ENCODE data around the gene IL22RA2.

Gene IL22RA2

GRCh38 chr6:137166247-137167098 is 7.0 kb downstream of the IL22RA2 start:
- no peak for DNase-seq

- no peak for DNase-seq
Measured at GRCh38 chr6:137165375-137166246, 7.8 kb downstream of the IL22RA2 start.

DNA sequence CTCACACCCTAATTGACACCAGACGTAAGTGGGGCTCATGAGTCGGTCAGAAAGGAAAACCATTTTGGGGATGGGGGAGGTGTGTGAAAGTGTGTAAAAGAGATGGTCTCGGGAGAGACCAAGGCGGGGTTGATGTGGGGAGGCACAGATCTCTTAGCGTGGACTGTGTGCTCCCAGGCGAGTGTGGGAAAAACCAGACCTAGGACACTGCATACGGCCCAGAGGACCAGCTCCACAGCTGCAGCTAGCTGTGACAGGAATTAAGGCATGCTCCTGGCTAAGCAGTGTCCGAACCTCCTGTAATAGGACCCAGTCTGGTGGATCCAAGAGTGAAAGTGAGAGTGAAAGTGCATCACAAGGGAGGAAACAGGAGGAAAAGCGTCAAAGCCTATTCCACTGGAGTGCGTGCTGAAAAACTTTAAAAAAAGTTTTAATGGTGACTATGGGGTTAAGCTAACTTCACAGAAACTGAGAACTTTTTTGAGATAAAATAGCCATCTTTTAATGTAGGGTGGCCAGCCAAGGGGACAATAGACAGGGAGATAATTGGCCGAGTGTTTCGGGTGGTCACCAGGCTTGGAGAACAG is 9.6 kb downstream of the IL22RA2 start:
- DNase-seq = no peak

- no peak for DNase-seq
Measured at GRCh38 chr6:137162692-137163306, 10.6 kb downstream of the IL22RA2 start.

GRCh38 chr6:137161949-137162348 is 11.5 kb downstream of the IL22RA2 start:
- no peak for DNase-seq

GRCh38 chr6:137160763-137161162 is 12.7 kb downstream of the IL22RA2 start:
- no peak for DNase-seq

DNA sequence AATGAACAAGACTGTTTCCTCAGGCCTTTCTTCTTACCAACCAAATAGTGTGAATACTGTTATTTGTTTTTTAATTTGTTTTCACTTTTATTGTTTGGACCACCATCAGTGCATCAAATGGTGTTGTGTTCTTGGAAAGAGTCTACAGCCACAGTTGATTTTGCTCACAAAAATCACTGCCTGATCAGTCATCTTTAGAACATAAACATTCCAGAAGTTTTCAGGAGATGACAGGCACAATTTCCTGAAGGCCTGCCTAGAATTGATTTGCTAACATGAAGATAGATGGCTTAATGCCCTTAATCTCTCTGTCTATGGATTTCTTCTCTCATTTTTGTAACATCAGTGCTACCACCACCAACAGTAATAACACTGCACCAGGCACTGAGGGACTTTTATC is 13.5 kb downstream of the IL22RA2 start:
- DNase-seq = no peak

GRCh38 chr6:137157601-137158000 is 15.8 kb downstream of the IL22RA2 start:
- no peak for DNase-seq

DNA sequence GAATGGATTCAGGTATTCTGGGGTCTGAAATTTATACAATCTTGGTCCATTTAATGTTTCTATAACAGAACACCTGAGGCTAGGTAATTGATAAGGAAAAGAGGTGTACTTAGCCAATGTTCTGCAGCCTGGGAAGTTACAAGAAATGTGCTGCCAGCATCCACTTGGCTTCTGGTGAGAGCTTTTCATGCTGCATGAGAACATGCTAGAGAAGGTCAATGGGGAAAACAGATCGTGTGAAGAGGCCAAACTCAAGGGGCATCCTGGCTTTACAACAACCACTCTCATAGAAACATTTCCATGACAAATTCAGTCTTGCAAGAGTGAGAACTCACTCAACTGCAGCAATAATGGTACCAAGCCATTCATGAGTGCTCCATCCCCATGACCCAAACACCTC is 16.8 kb downstream of the IL22RA2 start:
- DNase-seq = no peak

GRCh38 chr6:137155830-137156229 is 17.6 kb downstream of the IL22RA2 start:
- DNase-seq = no peak

- DNase-seq = no peak
Measured at GRCh38 chr6:137150072-137150471, 23.4 kb downstream of the IL22RA2 start.

GRCh38 chr6:137149035-137149393 is 24.4 kb downstream of the IL22RA2 start:
- DNase-seq = no peak

DNA sequence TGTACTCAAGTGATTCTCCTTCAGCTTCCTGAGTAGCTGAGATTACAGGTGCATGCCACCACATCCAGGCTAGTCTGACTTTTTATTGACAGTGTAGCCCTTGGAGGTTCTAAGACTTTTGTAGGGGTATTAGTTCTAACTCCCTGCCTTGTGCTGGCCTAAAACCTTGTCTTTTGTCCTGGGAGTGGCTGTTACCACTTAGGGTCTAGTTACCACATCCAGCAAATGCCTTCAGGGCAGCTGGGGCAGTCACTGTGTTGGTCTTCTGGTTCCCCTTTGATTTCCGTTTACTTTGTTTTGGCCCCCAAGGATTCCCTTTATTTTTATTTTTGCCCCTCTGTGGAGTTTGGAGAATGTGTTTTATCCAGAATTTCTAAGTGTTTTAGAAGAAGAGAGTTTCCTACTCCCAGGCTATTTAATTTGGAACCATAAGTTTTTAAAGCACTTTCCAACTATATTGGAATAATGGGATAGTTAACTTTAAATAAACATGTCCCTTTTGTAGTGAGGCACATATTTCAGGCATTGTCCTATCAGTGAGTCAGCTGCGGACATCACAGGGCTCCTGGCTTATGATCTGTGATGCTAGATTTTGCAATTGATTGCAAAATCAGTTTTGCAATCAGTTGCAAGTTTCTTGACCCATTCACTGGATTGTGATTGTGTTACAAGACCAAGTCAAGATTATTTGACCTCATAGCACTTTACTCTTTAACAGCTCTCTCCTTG is 25.0 kb downstream of the IL22RA2 start:
- no peak for DNase-seq

- DNase-seq = no peak
Measured at GRCh38 chr6:137147195-137147594, 26.2 kb downstream of the IL22RA2 start.

DNA sequence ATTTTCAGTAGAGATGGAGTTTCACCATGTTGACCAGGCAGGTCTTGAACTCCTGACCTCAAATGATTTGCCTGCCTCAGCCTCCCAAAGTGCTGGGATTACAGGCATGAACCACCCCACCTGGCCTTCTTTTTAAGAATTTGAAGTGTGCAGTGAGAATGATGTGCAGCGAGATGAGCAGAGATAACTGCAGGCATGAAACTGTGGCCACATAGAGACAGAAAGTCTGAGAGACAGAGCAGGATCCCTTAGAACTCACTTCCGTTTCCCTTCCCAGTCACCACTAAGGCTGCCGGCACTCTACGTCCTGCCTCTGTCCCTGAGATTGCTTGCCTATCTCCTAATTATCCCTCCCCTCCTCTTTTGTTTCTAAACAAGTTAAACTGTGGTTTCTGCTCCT is 27.2 kb downstream of the IL22RA2 start:
- no peak for DNase-seq

DNA sequence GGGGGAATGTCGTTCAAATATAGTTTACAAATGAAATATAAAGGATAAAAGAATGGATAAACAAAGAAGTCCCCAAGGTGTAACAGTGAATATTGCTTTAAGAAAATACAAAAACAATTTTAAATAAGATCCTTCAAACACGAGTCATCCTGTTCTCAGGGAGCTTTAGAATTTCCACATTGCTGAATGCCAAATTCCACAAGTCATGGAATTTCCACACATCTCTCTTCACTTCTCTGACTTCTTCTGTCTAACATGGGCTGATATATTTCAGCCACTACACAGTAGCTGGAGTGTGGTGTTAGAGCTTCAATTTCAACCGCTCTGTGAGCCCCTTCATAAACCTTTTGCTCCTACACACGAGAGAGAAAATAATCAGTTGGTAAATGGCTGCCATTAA is 28.0 kb downstream of the IL22RA2 start:
- DNase-seq = no peak

- DNase-seq = no peak
Measured at GRCh38 chr6:137136065-137136464, 37.4 kb downstream of the IL22RA2 start.

- no peak for DNase-seq
Measured at GRCh38 chr6:137134483-137134882, 39.0 kb downstream of the IL22RA2 start.

DNA sequence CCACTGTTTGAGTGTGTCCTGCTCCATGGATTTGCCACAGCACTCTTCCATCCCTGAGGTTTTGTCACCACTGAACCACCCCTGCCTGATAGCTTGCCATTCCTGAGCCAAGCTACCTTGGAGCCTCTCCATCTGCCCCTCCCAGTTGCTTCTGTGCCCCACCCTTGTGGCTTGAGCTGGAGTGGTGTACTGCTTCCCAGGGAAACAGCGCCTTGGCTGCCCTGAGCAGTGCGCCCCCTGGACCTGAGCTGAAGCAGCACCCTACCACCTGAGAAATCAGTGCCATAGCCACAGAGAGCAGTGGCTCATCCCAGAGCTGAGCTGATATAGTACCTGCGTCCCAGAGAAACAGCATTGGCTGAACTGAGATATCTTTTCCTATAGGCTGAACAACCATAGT is 40.3 kb downstream of the IL22RA2 start:
- DNase-seq = no peak

DNA sequence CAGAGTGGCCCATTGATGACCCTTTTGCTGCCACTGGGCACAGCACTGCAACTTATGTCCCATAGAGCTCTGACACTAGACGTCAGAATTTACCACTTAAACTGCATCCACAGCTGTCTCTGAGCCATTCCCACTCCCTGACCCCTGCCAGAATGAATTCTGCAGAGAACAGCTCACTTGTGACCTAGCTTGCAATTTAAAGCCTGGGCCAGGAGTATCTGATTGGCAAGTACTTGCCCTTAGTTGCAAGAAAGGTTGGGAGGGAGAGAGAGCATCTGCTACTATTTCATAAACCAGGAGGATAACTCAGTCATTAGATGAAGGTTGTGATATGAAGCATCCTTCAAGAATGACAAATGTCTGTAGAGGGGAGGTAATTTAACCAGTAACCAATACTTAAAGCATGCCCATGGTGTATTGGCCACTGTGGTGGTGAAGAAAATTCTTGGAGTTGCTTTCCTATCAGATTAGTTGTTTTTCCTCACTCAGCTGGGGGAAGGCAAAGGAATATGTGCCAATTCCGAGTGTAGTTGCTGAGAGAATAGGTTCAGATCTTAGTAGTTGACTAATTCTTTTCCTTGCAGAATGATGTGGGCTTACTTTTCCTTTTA is 46.5 kb downstream of the IL22RA2 start:
- DNase-seq = no peak

DNA sequence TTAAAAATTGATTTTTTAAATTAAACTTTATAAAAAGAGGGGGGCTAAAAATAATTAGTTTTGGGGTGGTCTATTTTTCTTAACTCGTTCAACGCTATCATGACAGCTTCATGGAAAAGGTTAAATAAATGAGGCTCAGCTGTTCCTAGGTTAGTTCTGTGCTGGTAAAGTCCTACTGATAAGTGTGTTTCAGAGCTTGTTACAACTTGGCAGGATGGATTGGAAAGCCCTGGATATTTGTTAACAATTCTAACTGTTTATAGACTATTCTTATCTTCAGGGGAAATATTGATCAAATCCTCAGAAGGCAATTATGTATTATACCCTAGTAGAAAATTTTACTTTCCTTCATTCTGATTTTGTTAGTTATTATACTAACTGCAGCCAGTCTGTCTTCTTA is 50.4 kb downstream of the IL22RA2 start:
- DNase-seq = no peak

- no peak for DNase-seq
Measured at GRCh38 chr6:137122612-137123011, 50.8 kb downstream of the IL22RA2 start.

Measured in stimulated activated CD4-positive, alpha-beta T cell treated with anti-CD3 and anti-CD28 coated beads, Interleukin-2, amount 100 ng/mL, for 48 hours (primary cell).